ENCODE results near the gene RFX7.

DNA sequence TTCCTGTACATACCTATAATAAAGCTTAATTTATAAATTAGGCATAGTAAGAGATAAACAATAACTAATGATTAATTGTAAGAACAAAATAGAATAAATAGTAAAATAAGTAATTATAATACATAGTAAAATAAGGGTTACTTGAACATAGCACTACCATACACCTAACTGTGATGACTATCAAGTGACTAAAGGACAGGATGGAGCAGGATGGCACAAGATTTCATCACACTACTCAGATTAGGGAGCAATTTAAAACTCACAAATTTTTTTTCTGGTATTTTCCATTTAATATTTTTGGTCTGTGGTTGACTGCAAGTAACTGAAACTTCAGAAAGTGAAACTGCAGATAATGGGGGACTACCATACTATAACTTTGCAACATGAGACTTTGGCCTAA is 14.8 kb downstream of the RFX7 start:
- TF ChIP-seq, protein P1, sequence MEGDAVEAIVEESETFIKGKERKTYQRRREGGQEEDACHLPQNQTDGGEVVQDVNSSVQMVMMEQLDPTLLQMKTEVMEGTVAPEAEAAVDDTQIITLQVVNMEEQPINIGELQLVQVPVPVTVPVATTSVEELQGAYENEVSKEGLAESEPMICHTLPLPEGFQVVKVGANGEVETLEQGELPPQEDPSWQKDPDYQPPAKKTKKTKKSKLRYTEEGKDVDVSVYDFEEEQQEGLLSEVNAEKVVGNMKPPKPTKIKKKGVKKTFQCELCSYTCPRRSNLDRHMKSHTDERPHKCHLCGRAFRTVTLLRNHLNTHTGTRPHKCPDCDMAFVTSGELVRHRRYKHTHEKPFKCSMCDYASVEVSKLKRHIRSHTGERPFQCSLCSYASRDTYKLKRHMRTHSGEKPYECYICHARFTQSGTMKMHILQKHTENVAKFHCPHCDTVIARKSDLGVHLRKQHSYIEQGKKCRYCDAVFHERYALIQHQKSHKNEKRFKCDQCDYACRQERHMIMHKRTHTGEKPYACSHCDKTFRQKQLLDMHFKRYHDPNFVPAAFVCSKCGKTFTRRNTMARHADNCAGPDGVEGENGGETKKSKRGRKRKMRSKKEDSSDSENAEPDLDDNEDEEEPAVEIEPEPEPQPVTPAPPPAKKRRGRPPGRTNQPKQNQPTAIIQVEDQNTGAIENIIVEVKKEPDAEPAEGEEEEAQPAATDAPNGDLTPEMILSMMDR (IDR thresholded peaks at IDR 0.05; ENCODE audit: low read length): no peak
- TF ChIP-seq EZH2 (IDR thresholded peaks at IDR 0.05; ENCODE audit: borderline replicate concordance, low read length): no peak
